CD4-positive, alpha-beta T cell treated with Interleukin-6 at 100 ng/mL for 8 hours (primary cell): ENCODE measurements around the gene BTLA.
"Not testable (repeated sequence)": the region's sequence is repeated elsewhere in the genome, so short reads cannot be mapped to it uniquely, and the experiment has no call there.

ENCODE experiments used
- DNase-seq: peaks from one replicate; pipeline ENCODE4 v3.0.0-alpha.2; 2020; ENCODE audit warnings: mixed read lengths, low spot score

Gene BTLA

GRCh38 chr3:112446343-112446742 is 52.9 kb downstream of the BTLA start:
- DNase-seq: no peak

- DNase-seq: no peak
These were observed 53.4 kb downstream of the BTLA start for GRCh38 chr3:112445839-112446238.

DNA sequence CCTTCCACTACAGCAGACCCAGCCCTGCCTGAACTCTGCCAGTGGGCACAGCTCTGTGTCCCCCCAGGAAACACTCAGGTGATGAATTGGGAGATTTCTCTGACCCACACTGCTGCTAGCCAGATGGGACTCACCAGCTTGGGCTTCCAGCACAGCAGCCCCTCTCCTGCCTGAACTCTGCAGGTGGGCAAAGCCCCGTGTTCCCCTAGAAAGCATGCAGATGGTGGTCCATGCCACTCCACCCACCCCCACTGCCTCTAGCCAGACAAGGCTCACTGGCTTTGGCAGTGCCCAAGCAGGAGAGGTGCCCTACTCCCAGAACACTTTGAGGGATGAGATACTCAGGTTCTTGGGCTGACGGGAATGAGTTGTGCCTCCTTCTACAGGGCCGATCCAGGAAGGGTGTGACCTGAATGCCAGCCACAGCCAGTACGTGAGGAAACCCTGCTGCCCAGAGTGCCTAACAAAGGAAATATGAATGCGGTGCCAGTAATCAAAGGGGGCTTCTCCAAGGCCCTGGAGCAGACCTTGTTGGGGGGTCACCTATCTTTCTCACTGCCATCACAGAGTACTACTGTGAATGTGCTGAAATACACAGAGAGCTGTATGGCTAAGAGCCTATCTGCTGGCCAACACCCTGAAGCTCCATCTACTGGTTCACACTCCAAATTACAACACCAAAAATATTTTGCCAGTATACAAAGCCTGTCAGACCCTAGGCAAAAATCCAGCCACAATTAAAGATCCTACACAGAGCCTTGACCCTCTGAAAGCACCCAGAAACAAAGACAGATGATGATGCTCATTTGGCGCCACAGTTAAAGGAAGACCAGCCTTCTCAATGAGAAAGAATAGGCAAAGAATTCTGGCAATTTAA is 61.9 kb downstream of the BTLA start:
- DNase-seq: peak; percentile 6

DNA sequence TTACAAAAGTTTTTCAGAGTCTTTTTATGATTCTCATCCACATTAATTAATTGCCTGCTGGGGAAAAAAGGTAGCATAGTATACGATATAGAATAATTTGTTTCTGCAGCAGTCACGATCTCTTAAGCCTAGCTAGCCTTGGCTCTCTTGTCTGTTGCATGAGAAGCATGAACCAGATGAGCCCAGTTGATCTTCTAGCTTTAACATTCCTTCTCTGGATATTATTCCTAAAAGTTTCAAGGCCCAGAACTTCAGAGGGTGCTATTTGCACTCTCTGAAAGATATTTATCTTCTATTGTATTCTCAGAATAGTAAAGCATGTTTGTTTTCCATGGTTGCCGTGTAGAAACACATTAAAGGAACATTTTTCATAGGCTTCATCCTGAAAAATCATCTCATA is 69.3 kb downstream of the BTLA start:
- DNase-seq: no peak

DNA sequence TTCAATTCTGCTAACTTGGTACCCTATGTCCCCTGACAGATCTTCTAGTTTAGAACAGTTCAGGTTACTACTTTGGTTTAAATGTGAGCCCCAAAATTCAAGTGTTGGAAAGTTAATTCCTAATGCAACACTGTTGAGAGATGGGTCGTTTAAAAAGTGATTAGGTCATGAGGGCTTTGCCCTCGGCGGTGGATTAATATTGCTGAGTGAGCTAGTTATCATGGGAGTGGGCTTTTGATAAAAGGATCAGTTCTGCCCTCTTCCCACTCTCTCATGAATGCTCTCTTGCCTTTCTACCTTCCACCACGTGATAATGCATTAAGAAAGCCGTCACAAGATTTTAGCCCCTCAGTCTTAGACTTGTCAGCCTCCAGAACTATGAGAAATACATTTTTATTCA is 72.1 kb downstream of the BTLA start:
- DNase-seq: no peak

GRCh38 chr3:112425858-112426750 is 73.2 kb downstream of the BTLA start:
- DNase-seq: no peak

GRCh38 chr3:112425382-112425781 is 73.9 kb downstream of the BTLA start:
- no peak for DNase-seq

DNA sequence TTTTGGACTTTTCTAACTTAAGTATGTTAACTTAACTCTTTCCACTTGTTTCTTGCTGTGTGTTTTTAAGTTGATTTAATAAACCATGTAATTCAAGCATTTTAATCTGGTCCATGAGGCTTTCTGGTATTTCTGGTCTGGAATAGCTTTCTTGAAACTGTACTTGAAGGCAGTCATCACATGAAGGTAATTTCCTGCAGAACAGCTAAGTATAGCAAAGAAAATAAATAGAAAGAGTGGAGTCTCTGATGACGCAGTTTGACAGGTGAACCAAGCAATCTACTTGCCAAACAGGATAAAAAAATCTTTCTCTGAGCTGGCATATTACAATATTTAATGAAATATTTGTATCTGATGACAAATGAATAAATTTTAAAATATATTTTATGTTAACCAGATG is 74.9 kb downstream of the BTLA start:
- DNase-seq: no peak

DNA sequence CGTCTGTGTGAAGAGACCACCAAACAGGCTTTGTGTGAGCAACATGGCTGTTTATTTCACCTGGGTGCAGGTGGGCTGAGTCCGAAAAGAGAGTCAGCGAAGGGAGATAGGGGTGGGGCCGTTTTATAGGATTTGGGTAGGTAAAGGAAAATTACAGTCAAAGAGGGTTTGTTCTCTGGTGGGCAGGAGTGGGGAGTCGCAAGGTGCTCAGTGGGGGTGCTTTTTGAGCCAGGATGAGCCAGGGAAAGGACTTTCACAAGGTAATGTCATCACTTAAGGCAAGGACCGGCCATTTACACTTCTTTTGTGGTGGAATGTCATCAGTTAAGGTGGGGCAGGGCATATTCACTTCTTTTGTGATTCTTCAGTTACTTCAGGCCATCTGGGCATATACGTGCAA is 76.4 kb downstream of the BTLA start:
- DNase-seq: not testable (repeated sequence)

GRCh38 chr3:112418526-112418925 is 80.7 kb downstream of the BTLA start:
- not testable (repeated sequence) for DNase-seq

DNA sequence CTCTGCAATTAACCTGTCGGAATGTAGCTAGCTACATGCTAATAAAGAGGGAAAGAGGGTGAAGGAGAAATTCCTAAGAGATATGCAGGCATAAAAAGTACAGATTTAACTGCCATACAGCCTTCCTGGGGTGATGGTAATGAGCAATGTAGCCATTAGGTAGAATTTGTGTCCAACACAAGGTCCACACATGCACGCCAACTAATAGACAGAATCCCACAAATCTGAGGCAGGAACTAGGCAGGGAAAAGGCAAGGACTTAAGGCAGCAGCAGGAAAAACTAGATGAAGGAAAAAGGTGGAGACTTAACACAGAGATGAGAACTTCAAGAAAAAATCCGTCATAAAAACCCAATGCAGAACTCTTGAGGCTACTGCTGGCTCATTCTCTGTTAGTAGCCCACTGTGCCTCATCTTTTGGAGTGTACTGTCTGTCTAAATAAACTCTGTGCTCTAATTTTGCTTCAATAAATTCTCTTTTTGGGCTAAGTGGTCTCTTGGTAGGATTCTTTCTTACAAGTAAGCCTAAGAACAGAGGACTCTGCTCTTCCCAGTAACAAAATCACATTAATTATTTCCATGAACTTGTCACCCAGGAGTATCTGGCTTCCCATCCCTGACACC is 81.5 kb downstream of the BTLA start:
- DNase-seq: no peak

DNA sequence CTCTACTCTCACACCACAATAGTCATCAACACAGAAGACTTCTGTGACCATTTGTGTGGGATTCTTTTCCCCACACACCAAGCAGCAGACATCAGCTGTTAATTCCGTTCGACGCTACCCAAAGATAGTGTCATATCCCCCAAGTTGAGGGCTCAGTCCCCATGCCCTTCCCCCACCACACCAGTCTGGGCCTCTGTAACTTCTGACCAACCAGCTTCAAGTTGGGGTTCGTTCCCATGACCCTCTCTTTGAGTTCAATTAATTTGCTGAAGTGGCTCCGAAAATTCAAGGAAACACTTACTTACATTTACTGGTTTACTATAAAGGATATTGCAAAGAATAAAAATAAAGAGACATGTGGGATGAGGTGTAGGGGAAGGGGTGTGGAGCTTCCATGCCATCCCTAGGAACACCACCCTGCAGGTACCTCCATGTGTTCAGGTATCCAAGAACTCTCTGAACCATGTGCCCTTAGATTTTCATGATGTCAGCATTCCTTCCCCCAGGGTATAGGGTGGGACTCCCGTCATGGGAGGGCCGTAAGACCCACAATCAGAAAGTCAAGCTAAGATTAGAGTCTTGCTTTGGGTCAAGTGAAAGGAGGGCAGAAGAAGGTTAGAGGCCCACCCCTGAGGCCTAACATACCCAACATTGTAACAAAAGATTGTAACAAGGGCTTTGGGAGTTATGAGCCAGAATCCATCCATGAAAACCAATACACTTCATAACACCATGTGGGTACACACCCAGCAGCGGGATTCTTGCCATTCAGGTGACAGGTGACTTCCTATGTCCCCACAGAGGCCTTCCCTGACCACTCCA is 82.7 kb downstream of the BTLA start:
- DNase-seq: no peak

- DNase-seq: no peak
These were observed 83.9 kb downstream of the BTLA start for GRCh38 chr3:112415390-112415789.
